GM12878 (cell line): ENCODE results near the gene PID1. TPM values are rescaled to one million over a fixed set of nuclear protein-coding genes. Genes with fewer than 3 reads are reported as not detected.

Source experiments
- ATAC-seq: fragments of 200-7000 bp; cut with Tn5 transposase; 3 replicates; pipeline ENCODE4 v1.9.1; 2020; ENCODE audit warnings: mild to moderate bottlenecking, moderate library complexity
- BruUV-seq: library from RNA; stranded (reverse); fragments of 400-500 nt; replicated peaks from 2 replicates; lab custom pipeline; 2021; lab: Mats Ljungman, UMichigan
- CTCF ChIA-PET: fragments of 300-600 bp; sonication (Branson Sonifier 250); formaldehyde crosslinking; extraction: SDS; loops from one replicate; lab custom pipeline; 2021; ENCODE audit warnings: inconsistent platforms; lab: Yijun Ruan, JAX
- POLR2A ChIA-PET: fragments of 350-600 bp; formaldehyde crosslinking; extraction: SDS; loops from one replicate; lab custom pipeline; 2021; ENCODE audit warnings: inconsistent platforms; lab: Charles Lee
- RAD21 ChIA-PET: fragments of 300-600 bp; sonication (Branson Sonifier 250); formaldehyde crosslinking; loops from one replicate; lab custom pipeline; 2023; ENCODE audit warnings: antibody characterized with exemption; ENCODE audit not compliant: unreplicated experiment; lab: Charles Lee
- SMC1A ChIA-PET: fragments of 300-600 bp; sonication (Branson Sonifier 250); formaldehyde crosslinking; loops from one replicate; lab custom pipeline; 2023; ENCODE audit not compliant: unreplicated experiment, uncharacterized antibody; lab: Charles Lee
- DNase-seq: peaks from one replicate; pipeline ENCODE4 v3.0.0-alpha.2; 2011; ENCODE audit warnings: low read depth, low spot score
- FAIRE-seq: peaks from 3 replicates; lab custom pipeline; 2011; peaks lifted over from hg19 to GRCh38; lab: Jason Lieb, UNC
- H2AFZ ChIP-seq: 2 replicates; pipeline ENCODE4 v1.6.0; 2011; ENCODE audit warnings: low read depth, low read length, control low read depth; ENCODE audit not compliant: control insufficient read depth
- H3K27ac ChIP-seq: 2 replicates; pipeline ENCODE4 v1.5.1; 2011; ENCODE audit warnings: control low read depth; ENCODE audit not compliant: control insufficient read depth, insufficient read depth
- H3K27me3 ChIP-seq, 2 experiments: replicated peaks in 1 of 2; 2 replicates each; pipeline versions ENCODE4 v1.6.0 to v1.6.1; 2011; ENCODE audit warnings: low read length in 1 of 2; ENCODE audit not compliant: control insufficient read depth in 2 of 2, insufficient read depth in 2 of 2
- H3K36me3 ChIP-seq, 2 experiments: 2 replicates each; pipeline ENCODE4 v1.5.1; 2011; ENCODE audit warnings: low read length in 1 of 2; ENCODE audit not compliant: control insufficient read depth in 2 of 2, insufficient read depth in 2 of 2
- H3K4me1 ChIP-seq: 2 replicates; pipeline ENCODE4 v1.6.1; 2011; ENCODE audit warnings: mild to moderate bottlenecking, low read length, moderate library complexity, mixed read lengths; ENCODE audit not compliant: control insufficient read depth, insufficient read depth
- H3K4me2 ChIP-seq: 2 replicates; pipeline ENCODE4 v1.6.0; 2011; ENCODE audit warnings: control low read depth; ENCODE audit not compliant: control insufficient read depth, insufficient read depth
- H3K4me3 ChIP-seq: fragments of 200-600 bp; sonication (generic); 2 replicates; pipeline ENCODE4 v1.5.1; 2016
- H3K79me2 ChIP-seq: 2 replicates; pipeline ENCODE4 v1.6.0; 2011; ENCODE audit warnings: low read length; ENCODE audit not compliant: control insufficient read depth, insufficient read depth
- H3K9ac ChIP-seq: 2 replicates; pipeline ENCODE4 v1.8.0; 2011; ENCODE audit warnings: low read length, control low read depth, mixed read lengths; ENCODE audit not compliant: control insufficient read depth, insufficient read depth
- H3K9me3 ChIP-seq: replicated peaks from 3 replicates; pipeline ENCODE4 v1.5.1; 2011; ENCODE audit warnings: mild to moderate bottlenecking, low read length; ENCODE audit not compliant: control insufficient read depth, insufficient read depth
- H4K20me1 ChIP-seq: 2 replicates; pipeline ENCODE4 v1.6.0; 2011; ENCODE audit not compliant: control insufficient read depth, insufficient read depth
- ETV6 ChIP-seq, 2 experiments: fragments of 450-650 bp in 1 of 2; IDR thresholded peaks in 1 of 2; conservative IDR thresholded peaks in 1 of 2; 2 replicates each; pipeline ENCODE4 v1.6.1; 2014; ENCODE audit warnings: antibody characterized with exemption in 1 of 2, borderline replicate concordance in 1 of 2, low read depth in 1 of 2, mild to moderate bottlenecking in 1 of 2, moderate library complexity in 1 of 2
- TARDBP ChIP-seq: IDR thresholded peaks from 2 replicates; pipeline ENCODE4 v1.6.1; 2016; ENCODE audit warnings: borderline replicate concordance
- WGBS: methylation state at CpG from one replicate; pipeline ENCODE4 v1.1.6; 2016; ENCODE audit warnings: low lambda C conversion rate; ENCODE audit not compliant: insufficient replicate concordance, insufficient coverage; ENCODE audit errors: missing lambda C conversion rate; 5-methylcytosine and 5-hydroxymethylcytosine counted together
- in situ Hi-C: fragments of 300-500 bp; cut with MboI; formaldehyde crosslinking; loops from 9 replicates; pipeline ENCODE4 v1.14.3; 2018; ENCODE audit warnings: mixed read lengths
- intact Hi-C: fragments of 100-400 bp; cut with micrococcal nuclease; formaldehyde crosslinking; loops from one replicate; pipeline ENCODE4 v1.14.2; 2022; ENCODE audit not compliant: unreplicated experiment
- polyA plus RNA-seq, 11 experiments: library from polyadenylated mRNA; depleted of rRNA in 4 of 11; unstranded in 6 of 11; stranded (reverse) in 5 of 11; fragments of >200 nt; fragmentation: Nextera tagmentation in 4 of 11; fragmentation: Illumina TruSeq in 1 of 11; extraction: Ambion mirVana in 4 of 11; extraction: Trizol in 1 of 11; gene quantifications; 1 replicate in 1 of 11; 2 replicates in 10 of 11; pipeline versions ENCODE4 v1.2.1 to v1.2.3, GENCODE V29; 2011 to 2016; ENCODE audit warnings: inconsistent platforms in 2 of 11, missing spikeins in 2 of 11, low read depth in 1 of 11
- total RNA-seq, 4 experiments: library from RNA; depleted of rRNA in 3 of 4; stranded (reverse); fragments of >200 nt in 3 of 4; fragmentation: Illumina TruSeq in 1 of 4; extraction: Trizol in 1 of 4; gene quantifications; 2 replicates each; pipeline versions ENCODE4 v1.2.1 to v1.2.3, GENCODE V29; 2013 to 2021
- TF ChIP-seq, protein P1 (sequence below): fragments of 450-650 bp; IDR thresholded peaks from 2 replicates; pipeline ENCODE4 v1.6.1; 2016; ENCODE audit warnings: mild to moderate bottlenecking, moderate library complexity, borderline replicate concordance

PID1 gene
- total and polyA plus RNA-seq, 10 of the 15 experiments (the other 5 are each of a cell fraction or from before 2014, with no cell fraction given): not detected

DNA sequence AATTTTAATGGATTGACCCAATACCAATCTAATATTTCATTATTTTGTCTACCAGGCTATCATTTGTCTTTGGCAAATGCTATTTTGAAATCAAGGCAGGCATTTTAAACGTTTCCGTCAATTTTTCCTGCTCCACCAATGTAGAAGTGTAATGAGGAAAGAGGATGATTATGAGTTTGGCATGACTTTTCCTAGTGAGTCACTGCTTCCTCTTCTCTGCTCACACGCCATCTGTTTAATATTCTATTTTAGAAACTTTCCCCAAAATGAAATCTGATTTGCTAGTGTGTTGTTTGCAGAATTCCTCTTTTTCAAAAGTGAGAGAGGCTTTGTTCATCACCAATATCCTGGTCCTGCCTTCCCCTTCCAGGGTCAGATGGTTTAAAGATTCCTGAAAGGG is 42.5 kb upstream of the PID1 start:
- TF ChIP-seq ETV6 (conservative IDR thresholded peaks at IDR 0.05 in 1 of 2, IDR thresholded peaks at IDR 0.05 in 1 of 2; ENCODE audit: borderline replicate concordance in 1 of 2, low read depth in 1 of 2) (no peak), TARDBP (no peak)
- TF ChIP-seq, protein P1, sequence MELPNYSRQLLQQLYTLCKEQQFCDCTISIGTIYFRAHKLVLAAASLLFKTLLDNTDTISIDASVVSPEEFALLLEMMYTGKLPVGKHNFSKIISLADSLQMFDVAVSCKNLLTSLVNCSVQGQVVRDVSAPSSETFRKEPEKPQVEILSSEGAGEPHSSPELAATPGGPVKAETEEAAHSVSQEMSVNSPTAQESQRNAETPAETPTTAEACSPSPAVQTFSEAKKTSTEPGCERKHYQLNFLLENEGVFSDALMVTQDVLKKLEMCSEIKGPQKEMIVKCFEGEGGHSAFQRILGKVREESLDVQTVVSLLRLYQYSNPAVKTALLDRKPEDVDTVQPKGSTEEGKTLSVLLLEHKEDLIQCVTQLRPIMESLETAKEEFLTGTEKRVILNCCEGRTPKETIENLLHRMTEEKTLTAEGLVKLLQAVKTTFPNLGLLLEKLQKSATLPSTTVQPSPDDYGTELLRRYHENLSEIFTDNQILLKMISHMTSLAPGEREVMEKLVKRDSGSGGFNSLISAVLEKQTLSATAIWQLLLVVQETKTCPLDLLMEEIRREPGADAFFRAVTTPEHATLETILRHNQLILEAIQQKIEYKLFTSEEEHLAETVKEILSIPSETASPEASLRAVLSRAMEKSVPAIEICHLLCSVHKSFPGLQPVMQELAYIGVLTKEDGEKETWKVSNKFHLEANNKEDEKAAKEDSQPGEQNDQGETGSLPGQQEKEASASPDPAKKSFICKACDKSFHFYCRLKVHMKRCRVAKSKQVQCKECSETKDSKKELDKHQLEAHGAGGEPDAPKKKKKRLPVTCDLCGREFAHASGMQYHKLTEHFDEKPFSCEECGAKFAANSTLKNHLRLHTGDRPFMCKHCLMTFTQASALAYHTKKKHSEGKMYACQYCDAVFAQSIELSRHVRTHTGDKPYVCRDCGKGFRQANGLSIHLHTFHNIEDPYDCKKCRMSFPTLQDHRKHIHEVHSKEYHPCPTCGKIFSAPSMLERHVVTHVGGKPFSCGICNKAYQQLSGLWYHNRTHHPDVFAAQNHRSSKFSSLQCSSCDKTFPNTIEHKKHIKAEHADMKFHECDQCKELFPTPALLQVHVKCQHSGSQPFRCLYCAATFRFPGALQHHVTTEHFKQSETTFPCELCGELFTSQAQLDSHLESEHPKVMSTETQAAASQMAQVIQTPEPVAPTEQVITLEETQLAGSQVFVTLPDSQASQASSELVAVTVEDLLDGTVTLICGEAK: no peak
- TF ChIP-seq, all 136 proteins: peak for 0
- FAIRE-seq (no peak), ATAC-seq (no peak), DNase-seq (no peak)
- Histone ChIP-seq H3K4me3 (no peak overlapping the region), H3K27ac (no peak overlapping the region), H3K4me2 (no peak overlapping the region), H3K9ac (no peak overlapping the region), H3K9me3 (no peaks in the 10 kb centered on the region), H3K79me2 (no peaks in the 10 kb centered on the region), H3K27me3 (no peaks in the 10 kb centered on the region), H3K36me3 (no peaks in the 10 kb centered on the region), H2AFZ (no peak overlapping the region), H3K4me1 (no peaks in the 10 kb centered on the region), H4K20me1 (no peaks in the 10 kb centered on the region)
- ChIA-PET POLR2A (no interaction called here), SMC1A (no interaction called here), CTCF (no interaction called here), RAD21 (no interaction called here)
- BruUV-seq: no TSS peak
- in situ Hi-C loops: no loop called here
- 12% methylated on average over 3 of the region's 3 CpGs for WGBS
- intact Hi-C loops: no loop called here
